Measurements from ENCODE around the gene NUDT1. TPM values are rescaled to one million over a fixed set of nuclear protein-coding genes. Genes with fewer than 3 reads are reported as not detected.
A peak's percentile ranks its signal among the peaks of the same experiment; 100 is the strongest.

NUDT1 gene
- total and polyA plus RNA-seq, 5 donors, result 10.6 to 20.7 (median 16.8) TPM

GRCh38 chr7:2223321-2223720 is 18.7 kb upstream of the NUDT1 start:
- H3K4me1 ChIP-seq (ENCODE audit: control insufficient read depth, insufficient read depth, low read length), result no peaks in the 10 kb centered on the region
- 95% methylated on average over 17 of the region's 17 CpGs for WGBS
- H3K4me3 ChIP-seq (ENCODE audit: low read length), result no peak overlapping the region
- intact Hi-C loops (cut with DNase I), result no loop called here
- H3K27me3 ChIP-seq (ENCODE audit: control insufficient read depth, insufficient read depth), result no peaks in the 10 kb centered on the region
- no peak for DNase-seq
- no peaks in the 10 kb centered on the region for H3K9me3 ChIP-seq (ENCODE audit: control insufficient read depth, low read length)
- H3K27ac ChIP-seq (ENCODE audit: low read length), result no peak overlapping the region
- ATAC-seq, result no peak

GRCh38 chr7:2224491-2224928 is 17.5 kb upstream of the NUDT1 start:
- Histone ChIP-seq H3K4me1 (ENCODE audit: control insufficient read depth, insufficient read depth, low read length) (no peaks in the 10 kb centered on the region), H3K27me3 (ENCODE audit: control insufficient read depth, insufficient read depth) (no peaks in the 10 kb centered on the region), H3K9me3 (ENCODE audit: control insufficient read depth, low read length) (no peaks in the 10 kb centered on the region), H3K4me3 (ENCODE audit: low read length) (no peak overlapping the region), H3K27ac (ENCODE audit: low read length) (no peak overlapping the region)
- intact Hi-C loops (cut with DNase I), result no loop called here
- ATAC-seq, result no peak
- DNase-seq, result no peak
- 91% methylated on average over 13 of the region's 13 CpGs for WGBS

- Histone ChIP-seq H3K4me1 (ENCODE audit: control insufficient read depth, insufficient read depth, low read length) (no peaks in the 10 kb centered on the region), H3K4me3 (ENCODE audit: low read length) (no peak overlapping the region), H3K27me3 (ENCODE audit: control insufficient read depth, insufficient read depth) (no peaks in the 10 kb centered on the region), H3K9me3 (ENCODE audit: control insufficient read depth, low read length) (no peaks in the 10 kb centered on the region), H3K27ac (ENCODE audit: low read length) (no peak overlapping the region)
- 85% methylated on average over 4 of the region's 4 CpGs for WGBS
- ATAC-seq, result no peak
- intact Hi-C loops (cut with DNase I), result no loop called here
- DNase-seq, result no peak
Measured at GRCh38 chr7:2224934-2225333, 17.1 kb upstream of the NUDT1 start.

GRCh38 chr7:2225336-2225735 is 16.7 kb upstream of the NUDT1 start:
- no peak overlapping the region for H3K27ac ChIP-seq (ENCODE audit: low read length)
- H3K27me3 ChIP-seq (ENCODE audit: control insufficient read depth, insufficient read depth), result no peaks in the 10 kb centered on the region
- no peak overlapping the region for H3K4me3 ChIP-seq (ENCODE audit: low read length)
- ATAC-seq (no peak), DNase-seq (no peak)
- WGBS, result 92% methylated on average over 14 of the region's 14 CpGs
- H3K9me3 ChIP-seq (ENCODE audit: control insufficient read depth, low read length), result no peaks in the 10 kb centered on the region
- no peaks in the 10 kb centered on the region for H3K4me1 ChIP-seq (ENCODE audit: control insufficient read depth, insufficient read depth, low read length)
- intact Hi-C loops (cut with DNase I), result no loop called here

- ATAC-seq (no peak), DNase-seq (no peak)
- Histone ChIP-seq H3K4me1 (ENCODE audit: control insufficient read depth, insufficient read depth, low read length) (no peaks in the 10 kb centered on the region), H3K27ac (ENCODE audit: low read length) (no peak overlapping the region), H3K27me3 (ENCODE audit: control insufficient read depth, insufficient read depth) (no peaks in the 10 kb centered on the region), H3K9me3 (ENCODE audit: control insufficient read depth, low read length) (no peaks in the 10 kb centered on the region), H3K4me3 (ENCODE audit: low read length) (no peak overlapping the region)
- intact Hi-C loops (cut with DNase I), result no loop called here
- 96% methylated on average over 13 of the region's 13 CpGs for WGBS
Measured at GRCh38 chr7:2225830-2226229, 16.2 kb upstream of the NUDT1 start.

- Histone ChIP-seq H3K27me3 (ENCODE audit: control insufficient read depth, insufficient read depth) (no peaks in the 10 kb centered on the region), H3K4me1 (ENCODE audit: control insufficient read depth, insufficient read depth, low read length) (peaks cover 6% of the 10 kb centered on the region), H3K9me3 (ENCODE audit: control insufficient read depth, low read length) (no peaks in the 10 kb centered on the region), H3K4me3 (ENCODE audit: low read length) (no peak overlapping the region), H3K27ac (ENCODE audit: low read length) (no peak overlapping the region)
- DNase-seq (peak in 1 of 3 donors; percentile 18), ATAC-seq (no peak)
- intact Hi-C loops (cut with DNase I), result no loop called here
- 86% methylated on average over 15 of the region's 15 CpGs for WGBS
Measured at GRCh38 chr7:2227699-2228098, 14.3 kb upstream of the NUDT1 start.

- WGBS, result 91% methylated on average over 8 of the region's 8 CpGs
- Histone ChIP-seq H3K27me3 (ENCODE audit: control insufficient read depth, insufficient read depth) (no peaks in the 10 kb centered on the region), H3K9me3 (ENCODE audit: control insufficient read depth, low read length) (no peaks in the 10 kb centered on the region), H3K27ac (ENCODE audit: low read length) (no peak overlapping the region), H3K4me1 (ENCODE audit: control insufficient read depth, insufficient read depth, low read length) (peaks cover 8% of the 10 kb centered on the region), H3K4me3 (ENCODE audit: low read length) (no peak overlapping the region)
- DNase-seq (no peak), ATAC-seq (no peak)
- intact Hi-C loops (cut with DNase I), result no loop called here
Measured at GRCh38 chr7:2228921-2229320, 13.1 kb upstream of the NUDT1 start.

- Histone ChIP-seq H3K27me3 (ENCODE audit: control insufficient read depth, insufficient read depth) (no peaks in the 10 kb centered on the region), H3K27ac (ENCODE audit: low read length) (no peak overlapping the region), H3K4me3 (ENCODE audit: low read length) (no peak overlapping the region), H3K9me3 (ENCODE audit: control insufficient read depth, low read length) (no peaks in the 10 kb centered on the region), H3K4me1 (ENCODE audit: control insufficient read depth, insufficient read depth, low read length) (peaks cover 8% of the 10 kb centered on the region)
- intact Hi-C loops (cut with DNase I), result no loop called here
- no peak for DNase-seq
- 92% methylated on average over 7 of the region's 7 CpGs for WGBS
- ATAC-seq, result no peak
Measured at GRCh38 chr7:2229467-2229866, 12.6 kb upstream of the NUDT1 start.

GRCh38 chr7:2230226-2230625 is 11.8 kb upstream of the NUDT1 start:
- Histone ChIP-seq H3K27ac (ENCODE audit: low read length) (no peak overlapping the region), H3K27me3 (ENCODE audit: control insufficient read depth, insufficient read depth) (no peaks in the 10 kb centered on the region), H3K9me3 (ENCODE audit: control insufficient read depth, low read length) (no peaks in the 10 kb centered on the region), H3K4me1 (ENCODE audit: control insufficient read depth, insufficient read depth, low read length) (peaks cover 8% of the 10 kb centered on the region), H3K4me3 (ENCODE audit: low read length) (no peak overlapping the region)
- intact Hi-C loops (cut with DNase I), result no loop called here
- no peak for DNase-seq
- 93% methylated on average over 8 of the region's 8 CpGs for WGBS
- ATAC-seq, result no peak

- 89% methylated on average over 9 of the region's 9 CpGs for WGBS
- DNase-seq (no peak), ATAC-seq (no peak)
- intact Hi-C loops (cut with DNase I), result no loop called here
- Histone ChIP-seq H3K4me1 (ENCODE audit: control insufficient read depth, insufficient read depth, low read length) (peaks cover 8% of the 10 kb centered on the region), H3K9me3 (ENCODE audit: control insufficient read depth, low read length) (no peaks in the 10 kb centered on the region), H3K27me3 (ENCODE audit: control insufficient read depth, insufficient read depth) (no peaks in the 10 kb centered on the region), H3K27ac (ENCODE audit: low read length) (no peak overlapping the region), H3K4me3 (ENCODE audit: low read length) (no peak overlapping the region)
Measured at GRCh38 chr7:2230882-2231281, 11.1 kb upstream of the NUDT1 start.

GRCh38 chr7:2231992-2232765 is 9.8 kb upstream of the NUDT1 start:
- WGBS, result 2% methylated on average over 46 of the region's 46 CpGs
- no peak overlapping the region for H3K27ac ChIP-seq (ENCODE audit: low read length)
- DNase-seq, result no peak
- H3K4me1 ChIP-seq (ENCODE audit: control insufficient read depth, insufficient read depth, low read length), result peaks cover 8% of the 10 kb centered on the region
- no peaks in the 10 kb centered on the region for H3K27me3 ChIP-seq (ENCODE audit: control insufficient read depth, insufficient read depth)
- ATAC-seq, result peak; percentile 36 to 52
- intact Hi-C loops (cut with DNase I), result no loop called here
- H3K9me3 ChIP-seq (ENCODE audit: control insufficient read depth, low read length), result no peaks in the 10 kb centered on the region
- peak overlapping the region; percentile 85 for H3K4me3 ChIP-seq (ENCODE audit: low read length)

All from right cardiac atrium (tissue), 5 donors.